Stimulated activated CD4-positive, alpha-beta T cell treated with anti-CD3 and anti-CD28 coated beads, Interleukin-15, amount 100 ng/mL, for 48 hours (primary cell): ENCODE results near the gene SULT1C4.
"Not testable (repeated sequence)": the region's sequence is repeated elsewhere in the genome, so short reads cannot be mapped to it uniquely, and the experiment has no call there.

Experiments used
- DNase-seq, 2 donors: peaks; one replicate each; pipeline ENCODE4 v3.0.0-alpha.2; 2020; ENCODE audit warnings: low read depth in 2 of 2

Gene SULT1C4

DNA sequence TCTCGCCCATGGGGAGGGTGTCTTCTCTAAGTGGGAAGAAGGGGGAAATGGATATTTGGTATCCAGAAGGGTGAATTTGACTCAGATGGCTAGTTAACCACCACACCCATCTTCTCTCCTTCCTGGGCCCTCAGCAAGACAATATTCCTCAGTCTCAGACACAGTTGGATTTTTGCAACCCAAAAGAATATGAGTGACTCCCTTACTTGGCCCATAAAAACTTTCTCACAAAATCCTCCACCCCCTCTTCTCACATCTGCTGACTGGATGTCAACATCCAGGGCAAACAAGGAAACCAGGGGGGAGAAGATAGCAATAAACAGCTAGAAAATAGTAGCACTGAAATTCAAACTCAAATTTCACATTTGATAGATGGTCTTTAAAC, 35.9 kb downstream of the SULT1C4 start:
- no peak for DNase-seq

DNA sequence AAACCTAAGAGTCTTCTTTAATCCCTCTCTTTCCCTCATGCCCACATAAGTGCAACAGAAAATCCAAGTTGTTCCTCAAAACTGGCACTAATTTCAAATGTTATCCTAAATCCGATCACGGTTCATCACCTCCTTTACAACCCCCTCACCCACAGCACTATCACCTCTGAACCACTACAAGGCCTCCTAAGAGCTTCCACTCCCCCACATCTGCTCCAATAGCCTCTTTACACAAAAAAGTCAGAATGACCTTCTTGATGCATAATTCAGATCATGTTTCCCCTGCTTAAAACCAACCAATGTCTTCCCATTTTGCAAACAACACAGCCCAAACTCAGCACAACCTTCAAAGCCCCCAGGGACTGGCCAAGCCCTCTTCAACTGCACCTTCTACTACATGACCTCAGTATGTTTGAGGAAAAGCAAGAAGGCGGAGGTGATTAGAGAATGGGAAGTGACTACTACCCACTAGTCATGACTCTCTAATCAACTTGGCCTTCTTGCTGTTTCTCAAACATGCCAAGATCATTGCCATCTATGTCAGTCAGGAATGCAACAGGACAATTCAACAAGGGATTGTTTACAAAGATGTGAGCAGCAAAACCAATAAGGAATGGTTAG, 36.6 kb downstream of the SULT1C4 start:
- DNase-seq, result no peak

DNA sequence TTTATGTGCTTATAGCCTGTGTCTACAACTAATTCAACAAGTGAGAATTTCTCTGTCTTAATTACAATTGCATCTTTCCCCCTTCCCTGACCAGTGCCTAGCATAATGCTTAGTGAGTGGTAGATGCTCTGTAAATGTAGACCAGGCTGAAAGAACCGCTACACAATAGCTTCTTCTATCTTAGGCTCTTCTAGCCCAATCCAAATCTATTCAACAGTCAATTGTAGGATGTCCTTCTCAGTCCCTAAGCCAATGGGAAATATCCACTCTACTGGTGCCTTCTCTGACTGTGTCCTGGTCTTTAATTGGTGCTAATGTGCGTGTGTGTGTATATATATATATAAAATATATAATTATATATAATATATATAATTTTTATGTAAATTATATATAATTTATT, 37.2 kb downstream of the SULT1C4 start:
- no peak for DNase-seq

DNA sequence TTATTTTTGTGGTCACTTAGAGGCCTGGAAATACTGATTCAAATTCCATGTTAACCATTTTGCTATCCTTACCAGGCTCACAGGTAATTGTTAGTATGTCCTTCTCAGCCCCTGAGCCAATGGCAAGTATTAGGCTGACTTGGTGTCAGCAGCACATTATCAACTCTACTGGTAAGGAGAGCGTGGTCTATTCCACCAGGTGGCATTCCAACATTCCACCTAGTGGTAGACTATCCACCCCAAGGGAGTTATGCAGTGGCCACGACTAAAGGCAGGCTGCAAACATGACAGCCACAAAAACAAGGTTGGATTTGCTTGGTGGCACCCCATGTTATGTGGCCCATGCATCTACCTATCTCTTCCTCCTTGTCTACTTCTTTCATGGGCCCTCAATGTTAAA, 39.5 kb downstream of the SULT1C4 start:
- no peak for DNase-seq

DNA sequence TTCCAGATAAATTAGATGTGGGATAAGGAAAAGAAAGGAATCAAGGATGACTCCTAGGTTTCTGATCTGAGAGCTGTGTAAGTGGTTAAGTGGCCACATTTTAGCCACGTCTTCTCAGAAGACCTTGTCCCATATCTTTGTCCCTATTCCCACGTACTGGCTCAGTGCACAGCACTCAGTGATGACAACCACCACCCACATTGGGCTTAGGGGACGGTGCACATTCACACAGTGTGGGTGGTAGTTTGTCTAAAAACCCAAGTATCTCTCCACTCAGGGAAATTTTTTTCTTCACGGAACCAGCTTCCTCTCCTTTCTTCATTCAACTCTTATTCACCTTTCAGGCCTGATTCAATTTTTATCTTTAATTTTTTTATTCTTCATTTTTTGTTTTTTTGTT, 40.7 kb downstream of the SULT1C4 start:
- no peak for DNase-seq

DNA sequence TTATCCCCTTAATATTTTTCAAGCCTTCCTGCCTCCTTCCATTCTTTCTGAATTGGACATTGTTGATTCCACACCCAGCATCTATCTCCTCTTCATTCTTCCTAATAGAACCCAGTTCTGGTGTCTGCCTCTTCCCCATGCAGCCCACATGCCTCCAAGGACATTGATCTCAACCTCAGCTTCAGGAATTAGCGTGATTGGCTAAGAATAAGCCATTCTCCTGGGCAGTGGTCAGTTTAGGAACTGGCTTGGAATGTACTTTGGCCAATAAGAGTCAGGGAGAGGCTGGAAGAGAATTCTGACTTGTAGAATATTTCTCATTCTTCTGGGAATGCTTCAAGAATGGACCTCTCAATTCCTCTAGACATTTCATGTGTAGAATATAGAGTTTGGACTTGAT, 45.3 kb downstream of the SULT1C4 start:
- DNase-seq, result no peak

DNA sequence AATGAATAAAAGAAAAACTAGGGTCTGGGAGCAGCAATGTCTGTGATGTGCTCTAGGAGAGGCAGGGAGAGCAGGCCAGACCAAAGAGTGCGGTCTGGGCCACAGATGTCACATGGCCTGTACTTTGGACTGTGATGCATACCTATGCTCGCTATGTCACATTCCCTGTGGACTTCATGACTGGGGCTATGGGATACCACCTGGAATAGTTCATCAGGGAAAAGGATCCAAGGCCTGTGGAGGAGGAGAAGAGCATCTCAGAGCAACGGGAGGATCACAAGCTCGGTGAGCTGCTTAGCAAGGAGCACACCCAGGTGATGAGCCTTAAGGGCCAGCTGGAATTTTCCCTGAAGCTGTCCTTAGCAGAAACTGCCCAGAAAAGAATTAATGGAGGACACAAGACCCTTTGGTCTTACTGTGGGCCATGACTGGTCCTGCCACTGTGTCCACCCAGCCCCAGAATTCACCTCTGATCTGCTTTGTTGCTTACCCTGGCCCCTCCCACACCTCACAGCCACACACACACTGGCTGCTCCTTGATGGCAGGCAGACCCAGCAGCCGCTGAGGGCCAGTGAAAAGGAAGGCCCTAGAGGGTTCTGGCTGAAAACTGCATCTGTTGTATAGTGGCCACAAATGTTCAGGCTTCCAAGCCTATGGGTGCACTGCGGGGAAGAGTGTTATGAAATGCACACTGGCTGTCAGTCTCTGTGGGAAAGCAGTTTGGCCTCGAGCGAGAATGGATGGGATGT, 45.9 kb downstream of the SULT1C4 start:
- no peak for DNase-seq

DNA sequence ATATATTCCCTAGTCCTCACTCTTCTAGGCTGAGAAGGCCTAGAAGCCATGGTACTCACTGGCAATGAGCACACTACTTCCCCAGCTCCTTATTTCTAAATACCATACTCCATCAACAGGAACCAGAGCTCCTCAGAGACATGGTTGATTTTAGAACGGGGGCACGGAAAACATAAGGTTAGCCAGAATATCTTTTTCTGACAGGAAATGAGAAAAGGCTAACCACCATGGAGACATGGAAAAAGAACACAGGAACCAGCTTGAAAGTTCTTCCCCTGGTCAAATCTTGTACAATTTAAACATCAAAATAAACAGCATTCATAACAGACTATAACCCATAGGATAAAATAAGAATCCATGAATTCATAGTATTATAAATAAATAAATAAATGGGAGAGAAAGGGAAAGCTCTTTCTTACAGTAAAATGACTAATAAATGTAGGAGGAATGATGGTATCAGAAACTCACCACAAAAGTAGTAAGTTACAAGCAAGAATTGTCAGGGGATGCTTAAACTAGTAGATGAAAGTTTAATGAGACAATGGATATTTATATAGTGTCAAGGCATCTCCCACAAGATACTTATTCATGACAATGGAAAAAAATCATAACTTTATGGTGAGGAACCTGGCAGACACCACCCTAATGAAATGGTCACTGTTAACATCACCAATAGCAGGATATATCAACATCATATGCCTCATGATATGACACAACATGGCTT, 50.7 kb downstream of the SULT1C4 start:
- DNase-seq, result no peak

DNA sequence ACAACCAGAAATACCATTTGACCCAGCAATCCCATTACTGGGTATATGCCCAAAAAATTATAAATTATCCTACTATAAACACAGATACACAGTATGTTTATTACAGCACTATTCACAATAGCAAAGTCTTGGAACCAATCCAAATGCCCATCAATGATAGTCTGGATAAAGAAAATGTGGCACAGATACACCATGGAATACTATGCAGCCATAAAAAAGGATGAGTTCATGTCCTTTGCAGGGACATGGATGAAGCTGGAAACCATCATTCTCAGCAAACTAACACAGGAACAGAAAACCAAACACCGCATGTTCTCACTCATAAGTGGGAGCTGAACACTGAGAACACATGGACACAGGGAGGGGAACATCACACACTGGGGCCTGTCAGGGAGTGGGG, 57.8 kb downstream of the SULT1C4 start:
- DNase-seq, result not testable (repeated sequence)

DNA sequence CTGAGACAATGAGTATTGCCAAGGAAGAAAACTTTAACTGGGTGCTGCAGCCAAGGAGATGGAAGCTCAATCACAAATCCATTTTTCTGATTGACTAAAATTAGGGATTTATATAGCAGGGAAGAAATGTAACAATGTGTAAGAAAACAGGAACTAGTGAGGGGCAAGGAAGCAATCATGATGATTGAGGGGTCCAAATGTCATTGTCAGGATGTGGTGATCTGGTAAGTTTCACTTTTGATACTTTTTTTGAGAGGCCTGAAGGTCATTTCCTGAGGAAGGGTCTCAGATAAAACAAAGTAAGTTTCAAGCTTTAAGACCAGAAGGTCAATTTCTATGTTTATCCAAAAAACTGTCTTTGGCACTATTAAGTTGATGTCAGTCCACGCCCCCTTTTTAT, 59.2 kb downstream of the SULT1C4 start:
- no peak for DNase-seq
